ENCODE results near the gene TCIRG1.
"Not testable (repeated sequence)": the region's sequence is repeated elsewhere in the genome, so short reads cannot be mapped to it uniquely, and the experiment has no call there.

Gene TCIRG1

DNA sequence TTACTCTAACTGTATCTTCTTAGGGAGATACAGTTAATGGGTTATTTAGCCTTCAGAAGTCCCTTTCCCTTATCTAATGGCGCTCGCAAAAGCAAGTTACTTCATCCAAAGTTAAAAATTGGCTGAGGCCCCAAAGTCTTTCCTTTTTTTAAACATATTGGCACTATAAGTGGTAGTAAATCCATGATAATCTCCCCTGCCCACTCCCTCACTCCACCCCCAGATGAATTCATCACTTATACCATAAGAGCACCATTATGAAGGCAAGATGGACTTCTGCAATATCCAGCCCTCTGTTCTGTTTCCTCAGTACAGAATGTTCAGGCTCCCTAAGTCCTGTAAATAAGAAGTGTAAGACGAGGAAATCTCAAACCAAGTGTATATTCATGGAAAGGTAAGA lies 44.7 kb downstream of the TCIRG1 start:
- no peak for DNase-seq (ENCODE audit: low spot score)

DNA sequence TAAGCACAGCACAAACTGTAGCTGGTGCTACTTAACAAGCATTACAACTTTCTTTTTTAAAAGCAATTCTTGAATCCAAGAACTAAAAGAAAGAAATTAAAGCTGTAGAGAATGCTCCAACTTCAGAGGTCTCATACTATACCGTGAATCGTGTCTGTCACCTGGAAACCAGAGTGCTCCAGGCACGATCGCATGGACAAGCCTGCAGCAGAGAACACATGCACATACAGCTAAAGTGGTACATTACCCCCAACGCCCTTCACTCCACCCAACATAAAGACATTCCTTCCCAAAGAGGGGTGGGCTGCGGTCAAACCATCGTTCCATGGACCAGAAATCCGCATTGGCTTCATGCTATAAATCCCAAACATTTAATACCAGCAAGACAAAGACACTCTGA lies 50.9 kb downstream of the TCIRG1 start:
- DNase-seq (ENCODE audit: low spot score): no peak

GRCh38 chr11:68090287-68090686 lies 51.5 kb downstream of the TCIRG1 start:
- no peak for DNase-seq (ENCODE audit: low spot score)

- peak; percentile 31 for DNase-seq (ENCODE audit: low spot score)
Measured at GRCh38 chr11:68090706-68091105, 51.9 kb downstream of the TCIRG1 start.

GRCh38 chr11:68092411-68092810 lies 53.6 kb downstream of the TCIRG1 start:
- no peak for DNase-seq (ENCODE audit: low spot score)

DNA sequence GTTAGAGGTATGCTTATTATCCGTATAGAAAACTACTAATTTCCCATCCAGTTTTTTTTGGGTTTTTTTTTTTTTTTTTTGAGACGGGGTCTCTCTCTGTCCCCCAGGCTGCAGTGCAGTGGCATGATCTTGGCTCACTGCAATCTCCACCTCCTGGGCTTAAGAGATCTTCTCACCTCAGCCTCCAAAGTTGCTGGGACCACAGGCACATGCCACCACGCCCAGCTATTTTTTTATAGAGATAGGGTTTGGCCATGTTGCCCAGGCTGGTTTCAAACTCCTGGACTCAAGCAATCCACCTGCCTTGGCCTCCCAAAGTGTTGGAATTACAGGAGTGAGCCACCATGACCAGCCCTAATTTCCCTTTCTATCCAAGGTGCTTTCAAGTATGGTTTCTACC lies 54.1 kb downstream of the TCIRG1 start:
- DNase-seq (ENCODE audit: low spot score): not testable (repeated sequence)

- no peak for DNase-seq (ENCODE audit: low spot score)
Measured at GRCh38 chr11:68093565-68093964, 54.7 kb downstream of the TCIRG1 start.

DNA sequence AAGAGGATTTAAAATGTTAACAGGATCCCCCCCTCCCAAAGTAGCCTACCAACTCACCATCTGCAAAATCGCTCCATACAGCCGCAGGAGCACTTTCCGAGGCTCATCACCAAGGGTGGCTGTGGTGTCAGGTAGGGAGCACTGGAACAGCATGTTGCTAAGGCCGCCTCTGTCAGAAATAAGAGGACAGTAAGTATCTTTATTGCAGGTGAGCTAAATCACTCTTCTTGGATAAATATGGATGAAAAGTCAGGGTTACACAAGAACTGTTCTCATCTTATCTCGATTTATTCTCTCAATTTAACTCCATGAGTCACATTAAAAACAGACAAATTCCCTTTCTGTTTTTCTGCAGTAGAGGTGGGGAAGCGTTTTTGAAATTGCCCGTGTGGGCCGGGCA lies 58.1 kb downstream of the TCIRG1 start:
- DNase-seq (ENCODE audit: low spot score): no peak

- DNase-seq (ENCODE audit: low spot score): no peak
Measured at GRCh38 chr11:68099057-68099456, 60.2 kb downstream of the TCIRG1 start.

GRCh38 chr11:68099474-68100405 lies 60.9 kb downstream of the TCIRG1 start:
- peak; percentile 75 for DNase-seq (ENCODE audit: low spot score)

All from SW480 (cell line).